HepG2 (cell line): Measurements from ENCODE around the gene MXRA7. TPM values are rescaled to one million over a fixed set of nuclear protein-coding genes. Genes with fewer than 3 reads are reported as not detected.

Experiments
- CBX5 ChIP-seq: sonication (generic); formaldehyde crosslinking; IDR thresholded peaks from 2 replicates; pipeline ENCODE4 v1.4.0; 2020; ENCODE audit warnings: missing genetic modification reagents, borderline replicate concordance
- ELF3 ChIP-seq: IDR thresholded peaks from 2 replicates; pipeline ENCODE4 v1.6.1; 2016; ENCODE audit warnings: missing genetic modification reagents, missing compliant biosample characterization
- HDAC1 ChIP-seq: sonication (generic); formaldehyde crosslinking; IDR thresholded peaks from 2 replicates; pipeline ENCODE4 v1.5.1; 2020; ENCODE audit warnings: mild to moderate bottlenecking, missing genetic modification reagents
- IKZF4 ChIP-seq: sonication (generic); formaldehyde crosslinking; IDR thresholded peaks from 2 replicates; pipeline ENCODE4 v1.5.1; 2020; ENCODE audit warnings: borderline replicate concordance, mild to moderate bottlenecking, low read depth, missing genetic modification reagents; ENCODE audit errors: not compliant biosample characterization
- SKI ChIP-seq: fragments of 450-650 bp; IDR thresholded peaks from one replicate; pipeline ENCODE4 v1.6.1; 2018; ENCODE audit warnings: mild to moderate bottlenecking; ENCODE audit not compliant: partially characterized antibody
- SNAI1 ChIP-seq: sonication (generic); formaldehyde crosslinking; IDR thresholded peaks from 2 replicates; pipeline ENCODE4 v1.5.0; 2020; ENCODE audit warnings: mild to moderate bottlenecking, missing genetic modification reagents, borderline replicate concordance
- SRSF1 ChIP-seq: fragments of 200-400 bp; formaldehyde crosslinking; optimal IDR thresholded peaks from 2 replicates; pipeline ENCODE3; 2017; ENCODE audit warnings: mild to moderate bottlenecking, low read depth, low read length, moderate library complexity
- TMF1 ChIP-seq: sonication (generic); formaldehyde crosslinking; IDR thresholded peaks from 2 replicates; pipeline ENCODE4 v1.8.1; 2022; ENCODE audit warnings: low read depth, missing genetic modification reagents
- ZNF143 ChIP-seq: sonication (generic); formaldehyde crosslinking; IDR thresholded peaks from 2 replicates; pipeline ENCODE4 v1.4.0; 2020; ENCODE audit warnings: missing genetic modification reagents
- ZNF230 ChIP-seq: sonication (generic); formaldehyde crosslinking; IDR thresholded peaks from 2 replicates; pipeline ENCODE4 v1.4.0; 2020; ENCODE audit warnings: mild to moderate bottlenecking, missing genetic modification reagents
- ZNF556 ChIP-seq: sonication (generic); formaldehyde crosslinking; IDR thresholded peaks from 2 replicates; pipeline ENCODE4 v1.4.0; 2020; ENCODE audit warnings: mild to moderate bottlenecking, missing genetic modification reagents, borderline replicate concordance
- ZNF563 ChIP-seq: sonication (generic); formaldehyde crosslinking; IDR thresholded peaks from 2 replicates; pipeline ENCODE4 v1.8.0; 2022; ENCODE audit warnings: mild to moderate bottlenecking, moderate library complexity, missing genetic modification reagents
- ZNF652 ChIP-seq: IDR thresholded peaks from 2 replicates; pipeline ENCODE4 v1.6.1; 2016; ENCODE audit warnings: low read depth, borderline replicate concordance
- polyA plus RNA-seq, 8 experiments: library from polyadenylated mRNA; depleted of rRNA in 3 of 8; stranded (reverse) in 7 of 8; unstranded in 1 of 8; fragments of >200 nt; fragmentation: Illumina TruSeq in 4 of 8; extraction: Trizol in 4 of 8; gene quantifications; 2 replicates each; pipeline versions ENCODE4 v1.2.1 to v1.2.3, GENCODE V29; 2011 to 2016; ENCODE audit warnings: low read depth in 4 of 8, missing spikeins in 1 of 8, mixed read lengths in 1 of 8; ENCODE audit not compliant: insufficient read depth in 1 of 8
- total RNA-seq, 5 experiments: library from RNA; depleted of rRNA; stranded (reverse); fragments of >200 nt; fragmentation: Illumina TruSeq; extraction: Trizol; gene quantifications; 2 replicates each; pipeline ENCODE4 v1.2.3, GENCODE V29; 2016; ENCODE audit warnings: low read depth in 1 of 5
- TF ChIP-seq, protein P1 (sequence below): sonication (generic); formaldehyde crosslinking; IDR thresholded peaks from 2 replicates; pipeline ENCODE4 v1.8.0; 2023; ENCODE audit warnings: mild to moderate bottlenecking, missing genetic modification reagents
- TF ChIP-seq, protein P2 (sequence below): conservative IDR thresholded peaks from 2 replicates; pipeline ENCODE4 v1.6.1; 2018; ENCODE audit warnings: missing genetic modification reagents
- TF ChIP-seq, protein P3 (sequence below): sonication (generic); formaldehyde crosslinking; IDR thresholded peaks from 2 replicates; pipeline ENCODE4 v1.4.0; 2020; ENCODE audit warnings: mild to moderate bottlenecking, missing genetic modification reagents
- TF ChIP-seq, protein P4 (sequence below): sonication (generic); formaldehyde crosslinking; IDR thresholded peaks from 2 replicates; pipeline ENCODE4 v1.4.0; 2020; ENCODE audit warnings: missing genetic modification reagents
- TF ChIP-seq, protein P5 (sequence below): sonication (generic); formaldehyde crosslinking; IDR thresholded peaks from 2 replicates; pipeline ENCODE4 v1.5.0; 2020; ENCODE audit warnings: mild to moderate bottlenecking, low read depth, missing genetic modification reagents, borderline replicate concordance

Gene MXRA7
- total and polyA plus RNA-seq, 2 of the 13 experiments (the other 11 are each of a cell fraction or from before 2014, with no cell fraction given) = 44.8 to 112 TPM

DNA sequence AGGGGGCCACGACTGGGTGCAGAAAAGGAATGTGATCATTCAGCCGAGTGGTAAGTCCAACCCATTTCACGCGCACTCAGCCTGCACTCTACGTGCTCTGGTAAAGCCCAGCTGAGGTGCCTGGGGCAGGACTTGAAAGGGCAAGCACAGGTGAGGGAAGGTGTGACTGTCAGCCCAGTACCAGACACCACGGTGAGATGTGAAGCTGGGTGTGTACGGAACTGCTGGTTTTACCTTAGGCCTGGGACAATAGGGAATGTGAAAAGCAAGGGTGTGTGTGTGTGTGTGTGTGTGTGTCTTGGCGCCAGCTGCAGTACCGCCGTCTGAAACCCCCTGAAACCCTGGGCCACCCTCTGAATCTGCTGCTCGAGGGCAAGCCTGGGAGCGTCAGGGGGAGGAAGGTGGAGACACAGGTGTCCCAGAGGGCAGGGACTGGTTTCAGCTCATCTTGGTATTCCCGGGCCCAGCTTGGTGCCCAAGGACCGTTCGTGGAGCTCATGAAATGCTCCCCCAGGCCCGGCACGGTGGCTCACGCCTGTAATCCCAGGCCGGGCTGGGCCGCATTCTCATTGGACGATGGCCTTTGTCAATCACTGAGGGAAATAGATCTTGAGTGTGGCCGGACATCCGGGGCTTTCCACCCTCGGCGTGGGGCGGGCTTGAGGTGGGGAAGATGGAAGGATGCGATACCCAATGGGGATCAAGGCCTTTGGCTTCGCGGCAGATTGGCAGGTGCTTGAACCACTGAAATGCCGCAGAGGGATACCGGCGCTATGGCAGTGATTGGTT is 39.4 kb downstream of the MXRA7 start (continued):
- TF ChIP-seq SNAI1 (CRISPR knock-in tag) = no peak; the same call in 1 of the 2 replicates
- TF ChIP-seq, protein P1, sequence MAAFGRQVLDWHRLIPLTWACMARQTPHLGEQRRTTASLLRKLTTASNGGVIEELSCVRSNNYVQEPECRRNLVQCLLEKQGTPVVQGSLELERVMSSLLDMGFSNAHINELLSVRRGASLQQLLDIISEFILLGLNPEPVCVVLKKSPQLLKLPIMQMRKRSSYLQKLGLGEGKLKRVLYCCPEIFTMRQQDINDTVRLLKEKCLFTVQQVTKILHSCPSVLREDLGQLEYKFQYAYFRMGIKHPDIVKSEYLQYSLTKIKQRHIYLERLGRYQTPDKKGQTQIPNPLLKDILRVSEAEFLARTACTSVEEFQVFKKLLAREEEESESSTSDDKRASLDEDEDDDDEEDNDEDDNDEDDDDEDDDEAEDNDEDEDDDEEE (CRISPR knock-in tag) = peak; percentile 89; the same call in 1 of the 2 replicates
- peak; percentile 19; the same call in 1 of the 2 replicates for TF ChIP-seq ELF3 (CRISPR knock-in tag)
- TF ChIP-seq, protein P2, sequence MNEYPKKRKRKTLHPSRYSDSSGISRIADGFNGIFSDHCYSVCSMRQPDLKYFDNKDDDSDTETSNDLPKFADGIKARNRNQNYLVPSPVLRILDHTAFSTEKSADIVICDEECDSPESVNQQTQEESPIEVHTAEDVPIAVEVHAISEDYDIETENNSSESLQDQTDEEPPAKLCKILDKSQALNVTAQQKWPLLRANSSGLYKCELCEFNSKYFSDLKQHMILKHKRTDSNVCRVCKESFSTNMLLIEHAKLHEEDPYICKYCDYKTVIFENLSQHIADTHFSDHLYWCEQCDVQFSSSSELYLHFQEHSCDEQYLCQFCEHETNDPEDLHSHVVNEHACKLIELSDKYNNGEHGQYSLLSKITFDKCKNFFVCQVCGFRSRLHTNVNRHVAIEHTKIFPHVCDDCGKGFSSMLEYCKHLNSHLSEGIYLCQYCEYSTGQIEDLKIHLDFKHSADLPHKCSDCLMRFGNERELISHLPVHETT (CRISPR knock-in tag) = peak; percentile 36
- TF ChIP-seq SKI = peak; percentile 37
- TF ChIP-seq HDAC1 (CRISPR knock-in tag) = peak; percentile 81
- TF ChIP-seq, protein P3, sequence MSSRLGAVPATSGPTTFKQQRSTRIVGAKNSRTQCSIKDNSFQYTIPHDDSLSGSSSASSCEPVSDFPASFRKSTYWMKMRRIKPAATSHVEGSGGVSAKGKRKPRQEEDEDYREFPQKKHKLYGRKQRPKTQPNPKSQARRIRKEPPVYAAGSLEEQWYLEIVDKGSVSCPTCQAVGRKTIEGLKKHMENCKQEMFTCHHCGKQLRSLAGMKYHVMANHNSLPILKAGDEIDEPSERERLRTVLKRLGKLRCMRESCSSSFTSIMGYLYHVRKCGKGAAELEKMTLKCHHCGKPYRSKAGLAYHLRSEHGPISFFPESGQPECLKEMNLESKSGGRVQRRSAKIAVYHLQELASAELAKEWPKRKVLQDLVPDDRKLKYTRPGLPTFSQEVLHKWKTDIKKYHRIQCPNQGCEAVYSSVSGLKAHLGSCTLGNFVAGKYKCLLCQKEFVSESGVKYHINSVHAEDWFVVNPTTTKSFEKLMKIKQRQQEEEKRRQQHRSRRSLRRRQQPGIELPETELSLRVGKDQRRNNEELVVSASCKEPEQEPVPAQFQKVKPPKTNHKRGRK (CRISPR knock-in tag) = 0 out of 2 replicates have a peak, but pooled peaks have one; percentile 52
- TF ChIP-seq, protein P4, sequence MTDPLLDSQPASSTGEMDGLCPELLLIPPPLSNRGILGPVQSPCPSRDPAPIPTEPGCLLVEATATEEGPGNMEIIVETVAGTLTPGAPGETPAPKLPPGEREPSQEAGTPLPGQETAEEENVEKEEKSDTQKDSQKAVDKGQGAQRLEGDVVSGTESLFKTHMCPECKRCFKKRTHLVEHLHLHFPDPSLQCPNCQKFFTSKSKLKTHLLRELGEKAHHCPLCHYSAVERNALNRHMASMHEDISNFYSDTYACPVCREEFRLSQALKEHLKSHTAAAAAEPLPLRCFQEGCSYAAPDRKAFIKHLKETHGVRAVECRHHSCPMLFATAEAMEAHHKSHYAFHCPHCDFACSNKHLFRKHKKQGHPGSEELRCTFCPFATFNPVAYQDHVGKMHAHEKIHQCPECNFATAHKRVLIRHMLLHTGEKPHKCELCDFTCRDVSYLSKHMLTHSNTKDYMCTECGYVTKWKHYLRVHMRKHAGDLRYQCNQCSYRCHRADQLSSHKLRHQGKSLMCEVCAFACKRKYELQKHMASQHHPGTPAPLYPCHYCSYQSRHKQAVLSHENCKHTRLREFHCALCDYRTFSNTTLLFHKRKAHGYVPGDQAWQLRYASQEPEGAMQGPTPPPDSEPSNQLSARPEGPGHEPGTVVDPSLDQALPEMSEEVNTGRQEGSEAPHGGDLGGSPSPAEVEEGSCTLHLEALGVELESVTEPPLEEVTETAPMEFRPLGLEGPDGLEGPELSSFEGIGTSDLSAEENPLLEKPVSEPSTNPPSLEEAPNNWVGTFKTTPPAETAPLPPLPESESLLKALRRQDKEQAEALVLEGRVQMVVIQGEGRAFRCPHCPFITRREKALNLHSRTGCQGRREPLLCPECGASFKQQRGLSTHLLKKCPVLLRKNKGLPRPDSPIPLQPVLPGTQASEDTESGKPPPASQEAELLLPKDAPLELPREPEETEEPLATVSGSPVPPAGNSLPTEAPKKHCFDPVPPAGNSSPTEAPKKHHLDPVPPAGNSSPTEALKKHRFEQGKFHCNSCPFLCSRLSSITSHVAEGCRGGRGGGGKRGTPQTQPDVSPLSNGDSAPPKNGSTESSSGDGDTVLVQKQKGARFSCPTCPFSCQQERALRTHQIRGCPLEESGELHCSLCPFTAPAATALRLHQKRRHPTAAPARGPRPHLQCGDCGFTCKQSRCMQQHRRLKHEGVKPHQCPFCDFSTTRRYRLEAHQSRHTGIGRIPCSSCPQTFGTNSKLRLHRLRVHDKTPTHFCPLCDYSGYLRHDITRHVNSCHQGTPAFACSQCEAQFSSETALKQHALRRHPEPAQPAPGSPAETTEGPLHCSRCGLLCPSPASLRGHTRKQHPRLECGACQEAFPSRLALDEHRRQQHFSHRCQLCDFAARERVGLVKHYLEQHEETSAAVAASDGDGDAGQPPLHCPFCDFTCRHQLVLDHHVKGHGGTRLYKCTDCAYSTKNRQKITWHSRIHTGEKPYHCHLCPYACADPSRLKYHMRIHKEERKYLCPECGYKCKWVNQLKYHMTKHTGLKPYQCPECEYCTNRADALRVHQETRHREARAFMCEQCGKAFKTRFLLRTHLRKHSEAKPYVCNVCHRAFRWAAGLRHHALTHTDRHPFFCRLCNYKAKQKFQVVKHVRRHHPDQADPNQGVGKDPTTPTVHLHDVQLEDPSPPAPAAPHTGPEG (CRISPR knock-in tag) = peak; percentile 74; the same call in 1 of the 2 replicates
- TF ChIP-seq ZNF556 (CRISPR knock-in tag) = peak; percentile 96; the same call in 1 of the 2 replicates
- TF ChIP-seq TMF1 = peak; percentile 66; the same call in 1 of the 2 replicates
- TF ChIP-seq ZNF563 (CRISPR knock-in tag) = peak; percentile 80; the same call in 1 of the 2 replicates
- no peak for TF ChIP-seq ZNF652 (CRISPR knock-in tag)
- TF ChIP-seq ZNF143 (CRISPR knock-in tag) = no peak
- peak; percentile 75 for TF ChIP-seq SRSF1
- TF ChIP-seq, protein P5, sequence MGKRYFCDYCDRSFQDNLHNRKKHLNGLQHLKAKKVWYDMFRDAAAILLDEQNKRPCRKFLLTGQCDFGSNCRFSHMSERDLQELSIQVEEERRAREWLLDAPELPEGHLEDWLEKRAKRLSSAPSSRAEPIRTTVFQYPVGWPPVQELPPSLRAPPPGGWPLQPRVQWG = no peak
- TF ChIP-seq IKZF4 = peak; percentile 95
- no peak; the same call in 1 of the 2 replicates for TF ChIP-seq CBX5 (CRISPR knock-in tag)
- TF ChIP-seq ZNF230 (CRISPR knock-in tag) = no peak
